Stimulated activated CD8-positive, alpha-beta memory T cell treated with anti-CD3 and anti-CD28 coated beads, Interleukin-7, amount 100 ng/mL, for 4 hours (primary cell): Measurements from ENCODE around the gene DLGAP1.
"Not testable (repeated sequence)": the region's sequence is repeated elsewhere in the genome, so short reads cannot be mapped to it uniquely, and the experiment has no call there.

ENCODE experiments used
- DNase-seq, 2 donors: peaks; one replicate each; pipeline ENCODE4 v3.0.0-alpha.2; 2020; ENCODE audit warnings: low read depth in 2 of 2

The DLGAP1 gene

DNA sequence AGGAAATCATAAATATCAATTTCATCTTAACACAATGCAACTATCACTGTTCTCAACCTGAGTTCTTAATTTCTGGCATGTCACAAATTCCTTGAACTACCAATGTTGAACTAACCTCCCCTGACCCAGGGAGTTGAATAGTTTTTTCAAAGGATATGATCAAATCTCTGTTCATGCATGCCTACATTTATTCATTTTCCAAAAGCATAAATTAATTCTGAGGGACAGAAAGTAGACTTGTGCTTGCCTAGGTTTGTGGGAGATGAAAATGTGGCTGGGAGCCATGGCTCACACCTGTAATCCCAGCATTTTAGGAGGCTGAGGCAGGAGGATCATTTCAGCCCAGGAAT, 829.4 kb downstream of the DLGAP1 start:
- DNase-seq: no peak

DNA sequence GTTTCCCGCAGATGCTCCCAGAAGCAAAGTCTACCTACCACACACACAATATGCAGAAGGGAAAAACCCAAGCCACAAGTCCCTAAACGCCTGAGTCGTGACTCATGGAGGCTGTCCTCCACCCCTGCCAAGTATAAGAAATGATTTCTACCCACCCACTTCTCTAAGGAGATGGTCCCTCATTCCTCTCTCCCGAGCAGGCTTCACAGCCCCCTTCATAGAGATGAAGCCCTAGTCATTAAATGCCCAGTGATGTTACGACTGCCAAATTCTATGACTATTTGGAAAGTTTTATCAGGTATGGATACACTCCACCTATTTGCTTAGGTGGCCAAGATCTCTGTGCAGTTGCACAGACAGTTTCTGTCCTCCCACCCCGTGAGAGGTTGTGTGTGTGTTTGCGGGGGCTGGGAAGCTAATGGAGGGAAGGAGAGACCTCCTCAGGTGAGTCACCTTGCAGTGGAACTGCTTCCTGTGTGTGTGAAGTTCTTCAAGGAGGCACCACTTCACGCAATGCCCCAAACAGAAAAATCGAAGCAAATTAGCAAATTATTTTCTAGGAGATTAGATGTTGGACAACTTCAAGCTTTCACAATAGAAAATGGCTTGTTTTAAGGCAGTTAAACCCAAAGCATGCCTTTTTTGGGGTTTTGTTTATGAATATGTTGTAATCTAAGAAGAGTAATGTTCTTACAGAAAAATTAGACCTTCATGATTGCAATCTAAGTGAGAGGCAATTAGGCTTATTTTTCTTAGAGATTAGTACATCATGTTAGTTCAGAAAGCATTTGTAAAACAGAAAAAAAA, 830.0 kb downstream of the DLGAP1 start:
- peak; percentile 46 to 57 for DNase-seq

- DNase-seq: no peak
Measured at GRCh38 chr18:3624546-3624934, 830.6 kb downstream of the DLGAP1 start.

DNA sequence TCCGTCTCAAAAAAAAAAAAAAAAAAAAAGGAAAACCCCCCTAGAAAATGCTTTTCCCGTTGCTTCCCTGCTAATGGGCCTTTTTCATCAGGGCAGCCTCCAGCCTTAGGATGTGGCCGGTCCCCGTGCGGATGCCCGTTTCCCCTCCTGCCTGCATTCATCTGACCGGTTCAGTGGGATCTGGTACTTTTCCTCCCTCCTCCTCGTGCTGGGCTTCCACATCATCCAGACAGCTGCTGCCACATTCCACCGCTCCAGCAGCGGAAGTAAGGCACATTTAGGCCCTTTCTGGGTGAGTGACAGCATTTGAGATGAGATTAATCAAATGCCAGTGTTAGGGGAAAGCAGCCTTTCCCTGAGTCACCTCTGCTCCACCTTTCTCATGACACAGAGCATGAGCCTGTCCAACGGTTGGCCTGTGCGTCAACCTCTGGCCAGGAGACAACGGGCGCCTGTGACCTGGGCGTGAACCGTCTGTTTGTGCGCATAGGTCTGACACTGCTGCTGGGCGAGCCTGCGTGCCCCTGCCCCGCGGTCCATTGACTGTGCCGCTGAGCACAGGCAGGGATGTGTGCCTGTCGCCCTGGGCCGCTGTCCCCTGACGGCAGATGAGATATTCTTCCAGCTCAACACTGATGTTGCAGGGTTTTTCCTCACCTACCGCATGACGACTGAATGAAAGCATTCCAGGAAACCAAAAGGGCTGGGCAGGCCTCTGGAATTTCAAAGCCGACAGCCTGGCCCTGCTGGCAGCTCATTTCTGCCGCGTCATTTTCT, 831.1 kb downstream of the DLGAP1 start:
- no peak for DNase-seq

- DNase-seq: no peak
Measured at GRCh38 chr18:3620146-3621119, 834.7 kb downstream of the DLGAP1 start.

GRCh38 chr18:3619746-3620145, 835.4 kb downstream of the DLGAP1 start:
- no peak for DNase-seq

- no peak for DNase-seq
Measured at GRCh38 chr18:3619222-3619621, 835.9 kb downstream of the DLGAP1 start.

DNA sequence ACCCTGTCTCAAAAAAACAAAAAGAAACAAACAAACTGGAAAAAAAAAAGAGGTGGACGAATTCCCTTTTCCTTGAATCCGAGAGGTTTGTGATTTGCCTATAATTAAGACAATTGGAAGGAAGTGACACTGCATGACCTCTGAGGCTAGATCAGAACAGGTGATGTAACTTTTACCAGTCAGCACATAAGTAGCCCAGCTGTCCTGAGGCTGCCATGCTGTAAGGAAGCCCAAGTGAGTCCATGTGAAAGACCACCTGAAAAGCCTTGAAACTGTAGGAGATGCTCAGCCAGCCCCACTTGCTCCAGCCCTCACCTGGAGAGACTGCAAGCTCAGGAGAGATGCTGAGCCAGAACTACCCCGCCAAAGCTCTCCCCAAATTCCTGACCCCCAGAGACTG, 838.4 kb downstream of the DLGAP1 start:
- no peak for DNase-seq

DNA sequence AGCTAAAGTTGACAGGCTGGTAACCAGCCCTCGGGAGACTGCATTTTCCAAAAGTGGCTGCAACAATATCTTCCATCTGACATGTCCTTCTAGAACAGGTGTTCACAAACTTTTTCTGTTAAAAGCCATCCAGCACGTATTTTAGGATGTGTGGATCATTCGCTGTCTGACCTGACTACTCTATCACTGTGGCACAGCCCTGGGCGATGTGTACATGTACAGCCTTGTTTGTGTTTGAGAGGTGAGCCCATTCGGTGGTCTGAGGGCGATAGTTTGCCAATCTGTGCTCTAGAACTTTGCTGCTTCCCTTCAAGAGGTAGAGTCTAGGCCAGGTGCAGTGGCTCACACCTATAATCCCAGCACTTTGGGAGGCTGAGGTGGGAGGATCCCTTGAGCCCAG, 839.0 kb downstream of the DLGAP1 start:
- no peak for DNase-seq

- no peak for DNase-seq
Measured at GRCh38 chr18:3615374-3615985, 839.6 kb downstream of the DLGAP1 start.

DNA sequence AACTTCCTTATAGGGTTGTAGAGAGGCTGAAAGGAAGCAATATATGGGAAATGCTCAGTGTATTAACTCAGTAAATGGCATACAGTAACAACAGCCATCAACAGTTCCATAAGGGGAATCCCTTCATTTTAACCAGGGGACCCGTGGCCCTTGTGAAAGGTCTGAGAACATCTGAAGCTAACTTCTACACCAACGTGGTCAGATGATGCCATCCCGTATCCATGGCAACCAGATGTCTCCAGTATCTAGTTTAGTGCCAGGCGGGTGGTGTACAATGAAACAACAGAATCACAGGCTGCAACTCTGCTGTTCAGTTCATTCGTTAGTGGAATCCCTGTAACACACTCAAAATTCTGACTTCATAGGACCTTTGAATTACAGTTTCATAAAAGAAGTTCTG, 842.8 kb downstream of the DLGAP1 start:
- DNase-seq: no peak

- no peak for DNase-seq
Measured at GRCh38 chr18:3611313-3612090, 843.6 kb downstream of the DLGAP1 start.

- DNase-seq: no peak
Measured at GRCh38 chr18:3610813-3611212, 844.3 kb downstream of the DLGAP1 start.

DNA sequence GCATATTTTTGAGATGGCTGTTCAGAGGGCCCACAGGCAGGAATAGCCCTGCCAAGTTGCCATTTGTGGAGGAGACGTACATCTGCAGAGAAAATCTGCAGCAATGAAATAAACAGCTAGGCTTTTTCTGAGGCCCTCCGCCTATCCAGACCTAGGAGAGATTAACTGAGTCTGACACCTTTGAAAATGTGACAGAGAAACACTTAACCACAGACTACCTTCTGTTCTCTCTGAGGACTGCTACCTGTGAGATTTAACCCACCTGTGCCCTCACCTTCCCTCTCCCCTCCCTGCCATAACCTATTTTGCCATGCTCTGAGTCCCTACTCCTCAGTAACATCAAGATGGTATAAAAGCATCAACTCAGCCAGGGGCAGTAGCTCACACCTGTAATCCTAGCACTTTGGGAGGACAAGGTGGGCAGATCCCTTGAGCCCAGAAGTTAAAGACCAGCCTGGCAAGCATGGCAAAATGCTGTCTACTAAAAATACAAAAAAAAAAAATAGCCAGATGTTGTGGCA, 844.9 kb downstream of the DLGAP1 start:
- DNase-seq: no peak

DNA sequence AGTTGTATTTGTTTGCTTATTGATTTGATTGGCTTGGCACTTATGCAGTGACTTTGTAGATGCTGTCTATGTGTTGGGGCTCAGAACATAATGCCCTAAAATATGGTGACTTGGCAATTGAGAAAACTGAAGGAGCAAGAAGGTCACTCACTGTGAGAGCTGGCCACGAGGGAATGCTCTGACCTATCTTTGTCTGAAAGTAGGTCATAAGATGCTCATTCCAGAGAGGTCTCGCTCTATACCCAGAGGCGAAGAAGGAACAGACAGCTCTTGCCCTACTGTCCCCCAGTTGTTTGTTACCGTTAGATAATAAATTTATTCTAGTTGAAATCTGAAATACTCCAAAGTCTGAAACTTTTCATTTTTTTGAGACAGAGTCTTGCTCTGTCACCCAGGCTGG, 846.6 kb downstream of the DLGAP1 start:
- no peak for DNase-seq

GRCh38 chr18:3608099-3608453, 847.0 kb downstream of the DLGAP1 start:
- DNase-seq: not testable (repeated sequence)

DNA sequence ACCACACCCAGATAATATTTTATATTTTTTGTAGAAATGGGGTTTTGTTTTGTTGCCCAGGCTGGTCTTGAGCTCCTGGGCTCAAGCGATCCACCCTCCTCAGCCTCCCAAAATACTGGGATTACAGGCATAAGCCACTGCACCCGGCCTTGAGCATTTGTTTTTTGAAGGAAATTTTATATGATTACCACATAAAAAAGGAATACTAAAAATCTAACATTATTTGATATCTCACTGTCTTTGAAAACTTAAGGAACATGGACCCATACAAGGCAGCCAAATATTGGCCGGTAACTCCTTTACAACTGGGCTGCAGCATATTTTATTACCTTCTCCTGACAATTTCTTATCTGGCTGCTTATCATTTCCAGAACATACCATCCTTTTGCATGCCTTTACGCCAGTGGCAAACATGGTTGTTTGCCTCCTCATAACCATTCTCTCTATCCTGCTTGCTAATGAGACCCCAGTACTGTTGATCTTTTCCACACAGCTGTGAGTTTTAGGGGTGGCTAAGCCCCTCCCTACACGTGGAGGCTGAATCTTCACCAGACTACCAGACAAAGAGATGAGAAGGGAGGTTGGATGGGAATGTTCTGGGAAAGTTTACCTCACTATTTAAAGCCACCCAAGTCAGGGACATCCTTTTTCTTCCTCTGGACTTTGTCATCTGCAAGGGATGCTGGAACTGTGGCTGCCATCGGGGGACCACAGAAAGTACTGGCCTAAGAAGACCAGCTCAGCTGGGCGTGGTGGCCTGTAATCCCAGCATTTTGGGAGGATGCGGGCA, 847.6 kb downstream of the DLGAP1 start:
- no peak for DNase-seq

GRCh38 chr18:3606863-3607262, 848.2 kb downstream of the DLGAP1 start:
- not testable (repeated sequence) for DNase-seq

GRCh38 chr18:3605954-3606443, 849.1 kb downstream of the DLGAP1 start:
- no peak for DNase-seq

DNA sequence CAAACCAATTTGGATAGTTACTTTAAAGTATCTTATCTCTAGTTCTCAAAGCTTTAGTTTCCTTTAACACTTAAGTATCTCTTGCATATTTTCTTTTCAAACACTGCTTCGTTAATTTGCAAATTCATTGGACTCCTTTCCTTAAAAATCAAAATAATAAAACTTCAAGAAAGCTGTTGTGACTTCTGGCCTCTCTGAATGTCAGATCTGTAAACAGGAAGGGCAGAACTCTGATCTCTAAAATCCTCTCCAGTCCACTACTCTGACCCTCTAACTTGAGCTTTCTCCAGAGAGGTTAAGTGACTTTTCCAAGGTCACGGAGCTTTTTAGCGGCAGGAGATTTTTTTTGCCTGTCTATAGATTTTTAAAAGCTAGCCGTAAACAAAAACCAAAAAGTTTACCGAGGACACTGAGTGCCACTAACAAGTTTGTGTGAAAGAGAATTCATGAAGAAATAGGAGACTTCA, 849.6 kb downstream of the DLGAP1 start:
- no peak for DNase-seq
